ENCODE measurements around the gene GFOD1.

GFOD1 gene

GRCh38 chr6:13422681-13423221 is 64.6 kb downstream of the GFOD1 start:
- no peak for DNase-seq

- DNase-seq, result no peak
Observed at GRCh38 chr6:13421425-13422059, 65.9 kb downstream of the GFOD1 start.

DNA sequence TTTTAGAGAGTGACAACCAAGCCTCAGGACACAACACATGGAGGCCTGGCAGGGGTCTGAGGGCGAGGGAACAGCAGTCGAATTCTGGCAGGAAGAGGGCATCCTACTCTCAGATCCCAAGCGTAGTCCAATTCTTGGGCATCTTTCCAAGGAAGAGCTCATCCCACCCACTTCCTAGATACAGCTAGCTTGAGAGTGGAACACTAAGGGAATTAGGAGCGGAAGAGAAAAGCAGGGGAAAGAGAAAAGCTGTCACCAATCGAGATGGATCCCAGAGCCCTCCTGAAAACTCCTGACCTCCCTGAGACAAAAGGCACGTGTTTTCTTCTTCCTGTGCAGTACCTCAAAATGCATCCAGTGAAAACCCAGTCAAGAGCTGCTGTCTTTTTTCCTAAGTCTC is 67.1 kb downstream of the GFOD1 start:
- DNase-seq, result no peak

GRCh38 chr6:13419422-13420195 is 67.8 kb downstream of the GFOD1 start:
- no peak for DNase-seq

GRCh38 chr6:13418844-13419243 is 68.6 kb downstream of the GFOD1 start:
- DNase-seq, result no peak

DNA sequence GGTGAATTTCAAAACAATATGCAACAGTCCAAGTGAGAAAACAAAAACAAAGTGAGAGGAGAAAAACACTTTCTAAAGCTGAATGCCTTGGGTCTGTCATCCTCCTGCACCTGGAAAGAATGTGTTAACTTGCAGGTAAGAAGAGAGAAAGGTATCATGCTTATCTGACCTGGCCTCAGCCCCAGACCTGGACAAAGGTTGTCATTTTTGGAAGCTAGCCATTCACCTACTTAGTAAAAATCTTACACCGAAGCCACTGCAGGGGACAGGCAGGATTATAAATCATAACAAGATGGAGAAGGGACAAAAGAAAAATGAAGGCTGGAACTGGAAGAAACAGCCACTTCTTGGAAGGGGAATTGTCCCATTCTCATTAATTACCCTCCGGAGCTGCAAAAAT is 69.4 kb downstream of the GFOD1 start:
- no peak for DNase-seq

DNA sequence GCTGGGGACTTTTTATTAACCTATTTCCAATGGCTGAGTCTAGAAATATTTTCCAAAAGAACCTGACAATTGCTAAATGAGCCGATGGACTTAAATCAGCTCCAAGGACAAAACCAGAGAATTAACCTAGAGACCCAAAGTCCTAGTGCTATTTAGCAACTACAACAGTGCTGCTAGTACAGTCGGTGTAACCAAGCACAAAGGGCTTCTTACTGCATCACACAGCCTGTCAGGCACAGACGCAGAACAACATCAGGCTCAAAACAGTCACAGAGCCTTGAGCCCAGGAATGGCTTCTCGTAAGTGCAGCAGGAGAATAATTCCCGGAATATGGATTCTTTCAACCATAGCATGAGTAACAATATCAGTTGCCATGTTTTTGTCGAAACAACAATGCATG is 70.0 kb downstream of the GFOD1 start:
- DNase-seq, result no peak

GRCh38 chr6:13415283-13415682 is 72.1 kb downstream of the GFOD1 start:
- DNase-seq, result no peak

DNA sequence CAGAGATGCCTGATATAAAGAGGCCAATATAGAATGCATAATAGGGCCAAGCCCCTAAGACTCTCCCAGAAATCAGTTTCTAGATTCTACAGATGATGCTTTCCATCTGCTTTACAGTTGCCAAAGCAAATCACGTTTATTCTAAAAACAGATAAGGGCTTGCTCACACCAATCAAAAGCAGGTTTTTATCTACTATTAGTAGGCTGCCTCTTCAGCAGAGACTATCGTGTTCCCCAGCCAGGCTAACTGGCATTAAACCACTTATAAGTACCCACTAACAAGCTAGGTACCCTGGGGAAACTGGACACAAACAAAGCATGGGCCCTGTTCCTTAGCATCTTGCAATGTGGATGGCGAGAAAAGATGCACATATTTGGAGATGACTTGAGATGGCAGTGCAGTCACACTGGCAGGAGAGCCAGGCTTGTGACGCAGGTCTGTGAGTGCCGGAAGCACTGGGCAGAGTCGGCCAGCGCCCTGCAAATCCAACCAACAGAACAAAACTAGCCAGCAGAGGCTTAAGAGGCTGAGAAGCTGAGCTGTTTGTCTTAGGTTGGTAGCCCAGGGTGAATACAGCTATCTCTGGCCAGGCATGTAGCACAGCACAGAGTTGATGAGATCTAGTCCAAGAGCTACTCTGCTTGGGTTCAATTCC is 73.4 kb downstream of the GFOD1 start:
- DNase-seq, result peak; percentile 33 to 48

DNA sequence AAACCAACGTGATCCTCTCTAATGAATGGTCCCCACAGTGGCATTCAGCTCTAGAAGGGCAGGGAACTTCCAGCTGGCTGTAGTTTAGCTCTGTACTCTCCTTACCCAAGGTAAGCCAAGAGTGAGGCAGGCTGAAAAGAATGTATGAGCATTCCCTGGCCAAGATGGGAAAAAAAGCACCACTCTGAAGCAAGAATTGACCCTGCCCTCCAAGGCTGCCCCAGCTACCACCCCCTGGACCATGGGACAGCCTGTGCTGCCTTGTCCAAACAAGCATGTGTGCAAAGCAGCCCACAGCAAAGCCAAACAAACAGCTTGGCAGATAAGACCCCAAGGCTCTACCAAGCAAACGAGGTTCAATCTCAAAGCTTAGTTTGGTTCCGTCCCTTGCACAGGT is 73.9 kb downstream of the GFOD1 start:
- no peak for DNase-seq

DNA sequence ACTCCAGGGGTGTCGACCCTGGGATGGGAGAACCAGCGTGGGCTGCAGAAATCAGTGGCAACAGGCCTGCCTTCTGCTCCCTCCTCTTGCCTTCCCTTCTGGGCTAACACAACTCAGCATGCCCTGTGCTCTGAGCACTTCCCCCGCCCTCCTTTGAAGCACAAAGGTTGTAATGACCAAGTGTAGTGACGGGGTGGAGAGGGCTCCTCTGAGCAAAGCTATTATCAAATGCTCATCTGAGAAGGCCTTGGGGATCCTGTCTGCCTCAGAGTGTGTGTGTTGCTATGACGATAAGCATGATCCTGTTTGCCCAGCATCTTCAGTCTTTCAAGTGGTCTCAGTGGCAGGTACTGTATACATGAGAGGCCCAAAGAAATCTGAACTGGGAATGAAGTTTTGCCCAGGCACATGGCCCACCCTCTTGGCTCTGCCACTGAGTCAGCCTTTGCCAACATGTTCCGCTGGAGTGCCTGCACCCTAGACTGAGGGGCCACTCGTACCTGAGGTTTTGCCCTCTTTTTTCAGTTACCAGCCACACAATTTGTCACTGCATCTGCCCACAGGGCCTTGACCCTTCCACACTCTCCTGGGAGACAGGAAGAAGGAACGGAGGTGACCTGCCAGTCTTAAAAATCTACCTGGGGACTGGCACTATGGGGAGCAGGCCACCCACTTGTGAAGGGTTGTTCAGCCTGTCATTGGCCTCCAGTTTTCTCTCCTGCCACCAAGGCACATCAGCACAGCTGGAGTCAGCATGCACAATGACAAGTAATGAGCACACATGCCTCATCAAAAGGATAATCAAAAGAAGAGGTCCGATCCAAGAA is 74.5 kb downstream of the GFOD1 start:
- no peak for DNase-seq

DNA sequence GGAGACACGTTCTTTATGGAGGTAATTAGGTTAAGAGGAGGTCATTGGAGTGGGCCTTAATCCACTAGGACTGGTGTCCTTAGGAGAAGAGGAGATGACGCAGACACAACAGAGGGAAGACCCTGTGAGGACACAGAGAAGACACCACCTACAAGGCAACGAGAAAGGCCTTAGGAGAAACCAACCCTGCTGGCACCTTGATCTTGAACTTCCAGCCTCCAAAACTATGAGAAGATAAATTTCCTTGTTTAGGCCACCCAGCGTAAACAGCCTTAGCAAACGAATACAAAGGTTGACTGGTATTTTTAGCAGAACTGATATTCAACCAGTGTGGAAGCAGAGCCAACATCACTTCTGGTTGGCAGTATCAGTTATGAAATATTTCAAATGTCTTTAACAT is 75.2 kb downstream of the GFOD1 start:
- DNase-seq, result no peak

GRCh38 chr6:13411484-13411883 is 75.9 kb downstream of the GFOD1 start:
- no peak for DNase-seq

DNA sequence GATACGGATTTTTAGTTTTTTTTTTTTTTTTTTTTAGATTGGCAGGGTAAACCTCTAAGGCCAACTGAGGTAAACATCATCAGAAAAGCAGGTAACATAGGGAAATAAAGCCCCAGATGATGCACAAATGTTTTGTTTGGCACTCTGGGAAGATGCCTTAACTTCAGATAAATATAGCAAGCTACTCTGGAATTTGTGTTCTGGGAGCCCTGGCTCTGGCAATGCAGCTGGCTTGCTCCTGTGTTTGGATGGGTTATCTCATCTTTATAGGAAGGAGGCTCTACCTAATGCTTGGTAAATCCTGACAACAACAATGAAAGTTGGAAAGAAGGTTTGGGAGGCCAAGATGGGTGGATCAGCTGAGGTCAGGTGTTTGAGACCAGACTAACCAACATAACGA is 77.4 kb downstream of the GFOD1 start:
- no peak for DNase-seq

- peak in 1 of 2 donors; percentile 45 for DNase-seq
Observed at GRCh38 chr6:13407709-13408695, 79.4 kb downstream of the GFOD1 start.

GRCh38 chr6:13407368-13407708 is 80.1 kb downstream of the GFOD1 start:
- DNase-seq, result no peak

DNA sequence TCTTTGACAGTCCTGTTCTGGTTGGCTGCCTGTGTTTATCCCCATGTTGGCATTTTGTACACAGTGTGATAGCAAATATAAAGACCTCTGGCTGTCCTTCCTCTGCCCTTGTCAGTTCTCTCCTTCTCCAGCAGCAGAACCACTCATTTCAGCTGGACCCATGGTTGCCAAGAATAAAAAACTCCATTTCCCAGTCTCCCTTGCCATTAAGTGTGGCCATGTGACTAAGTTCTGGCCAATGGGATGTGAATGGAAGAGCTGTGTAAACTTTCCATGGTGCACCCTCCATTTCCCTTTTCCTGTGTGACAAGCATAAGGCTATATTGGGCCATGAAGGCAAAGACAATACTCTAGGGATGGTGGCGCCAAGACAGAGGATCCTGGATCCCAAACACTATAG is 80.6 kb downstream of the GFOD1 start:
- no peak for DNase-seq

- DNase-seq, result no peak
Observed at GRCh38 chr6:13405961-13406477, 81.4 kb downstream of the GFOD1 start.

- no peak for DNase-seq
Observed at GRCh38 chr6:13404892-13405254, 82.5 kb downstream of the GFOD1 start.

DNA sequence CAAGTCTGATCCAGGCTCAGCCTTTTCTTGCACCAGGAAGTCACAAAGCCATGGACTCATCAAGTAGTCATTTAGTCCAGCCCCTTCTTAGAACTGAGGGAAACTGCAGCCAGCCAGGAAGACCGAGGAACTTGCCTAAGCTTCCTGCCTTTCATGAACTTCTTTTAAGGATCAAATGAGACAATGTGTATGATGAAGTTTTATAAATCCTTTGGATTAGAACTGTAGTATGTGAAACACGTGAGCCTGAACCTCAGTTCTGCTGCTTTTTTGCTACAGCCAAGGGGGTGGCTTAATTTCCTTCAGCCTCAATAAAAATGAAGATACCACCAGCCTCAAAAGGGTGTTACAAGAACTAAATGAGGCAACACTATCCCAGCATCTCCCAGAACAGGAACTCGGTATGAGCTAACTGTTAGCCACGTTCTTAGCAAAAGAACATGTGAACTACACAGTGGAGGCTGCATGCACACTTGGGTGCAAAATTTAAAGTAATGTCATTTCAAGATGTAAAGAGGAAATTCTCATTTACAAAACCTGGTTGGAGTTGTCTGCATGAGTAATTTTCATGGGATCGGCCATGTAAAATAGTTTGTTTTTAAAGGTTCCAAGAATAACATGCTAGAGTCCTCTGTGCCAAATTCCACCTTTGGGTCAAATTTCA is 83.0 kb downstream of the GFOD1 start:
- no peak for DNase-seq

- no peak for DNase-seq
Observed at GRCh38 chr6:13402711-13403110, 84.7 kb downstream of the GFOD1 start.

Measured in CD4-positive, alpha-beta T cell treated with Interleukin-4 for 1 hour (primary cell).